IPS-11a (cell line): ENCODE measurements around the gene FOXE3.

Experiments used
- H3K4me3 ChIP-seq: one replicate; pipeline ENCODE4 v1.5.1; 2013; ENCODE audit warnings: low read depth, low read length, control low read depth

FOXE3 gene

DNA sequence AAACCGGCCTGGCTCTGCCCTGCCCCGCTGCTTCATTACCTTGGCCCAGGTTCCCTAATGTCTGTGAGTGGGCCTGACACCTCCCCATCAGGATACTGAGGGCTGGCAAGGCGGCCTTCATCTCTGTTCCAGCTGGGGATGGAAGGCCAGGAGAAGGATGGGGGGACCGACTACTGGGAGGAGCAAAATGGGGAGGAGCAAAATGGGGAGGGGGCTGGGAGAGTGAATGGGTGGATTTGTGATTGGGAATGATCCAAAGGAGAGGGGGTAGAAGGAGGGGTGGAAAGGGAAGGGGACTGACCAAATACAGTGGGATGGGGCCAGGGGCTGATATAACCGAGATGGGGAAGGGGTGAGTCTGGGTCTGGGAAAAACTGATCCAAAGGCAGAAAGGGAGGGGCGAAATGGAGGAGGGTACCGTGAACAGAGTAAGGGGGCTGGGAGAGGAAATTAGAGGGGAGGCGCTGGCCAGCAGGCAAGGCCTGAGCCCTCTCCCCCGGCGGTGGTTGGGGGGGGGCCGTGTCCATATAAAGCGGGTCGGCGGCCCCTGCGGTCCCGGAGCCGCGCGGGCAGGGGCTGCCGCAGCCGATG, at the start of gene FOXE3:
Gene FOXE3, plus strand, starts transcription at position 558 of the 591 bp plus-strand sequence. Its CDS starts 31 bp downstream, at position 589.
- H3K4me3 ChIP-seq = peak within 1 kb of the TSS; percentile 27

DNA sequence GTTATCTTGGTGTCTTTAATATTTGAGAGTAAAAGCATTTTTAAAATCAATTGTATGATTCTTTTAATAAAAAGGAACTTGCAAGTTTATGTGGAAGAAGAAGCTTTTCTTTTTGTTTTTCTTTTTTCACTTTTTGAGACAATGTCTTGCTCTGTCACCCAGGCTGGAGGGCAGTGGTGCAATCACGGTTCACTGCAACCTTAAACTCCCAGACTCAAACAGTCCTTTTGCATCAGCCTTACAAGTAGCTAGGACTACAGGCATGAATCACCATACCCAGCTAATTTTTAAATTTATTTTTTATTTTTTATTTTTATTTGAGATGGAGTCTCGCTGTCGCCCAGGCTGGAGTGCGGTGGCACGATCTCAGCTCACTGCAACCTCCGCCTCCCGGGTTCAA, 48.4 kb upstream of the FOXE3 start:
- H3K4me3 ChIP-seq = no peak overlapping the region

DNA sequence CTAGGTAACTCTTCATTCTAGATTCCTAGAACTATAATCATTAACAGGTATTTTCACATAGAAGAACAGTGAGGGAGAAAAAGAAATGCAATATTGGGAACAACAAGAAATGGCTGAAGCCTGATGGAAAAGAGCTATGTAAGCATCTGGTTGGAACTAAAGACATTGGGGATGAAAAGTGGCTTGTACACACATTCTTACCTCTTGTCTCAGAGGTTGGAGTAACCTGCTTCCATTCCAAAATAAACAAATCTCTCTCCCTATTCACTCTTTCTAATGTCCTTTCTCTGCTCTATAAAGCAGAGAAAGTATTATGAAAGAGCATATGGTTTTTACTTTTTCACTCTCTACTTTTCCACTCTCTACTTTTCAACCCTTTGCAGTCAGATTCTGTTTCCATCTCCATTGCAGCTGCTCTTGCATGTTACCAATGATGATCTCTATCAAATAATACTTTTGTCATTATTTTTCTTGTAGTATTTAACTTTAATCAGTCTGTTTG, 45.0 kb upstream of the FOXE3 start:
- H3K4me3 ChIP-seq = no peak overlapping the region

DNA sequence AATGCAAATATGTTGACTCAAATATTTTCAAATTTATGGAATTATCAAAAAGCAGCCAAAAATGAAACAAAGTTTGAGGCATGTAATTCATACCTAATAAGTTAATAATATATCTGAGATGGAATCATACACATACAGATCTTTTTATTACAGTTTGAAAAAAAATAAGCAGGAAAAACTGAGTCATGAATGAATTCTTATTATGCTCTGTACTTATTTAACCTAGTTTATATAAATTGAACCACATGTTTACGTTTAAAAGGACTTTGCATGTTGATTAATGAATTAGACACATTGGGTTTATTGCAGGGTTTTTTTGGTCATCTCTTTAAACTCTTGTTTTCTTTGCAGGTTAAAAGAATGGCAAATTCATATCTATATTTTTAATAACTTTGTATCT, 41.6 kb upstream of the FOXE3 start:
- H3K4me3 ChIP-seq = no peak overlapping the region

DNA sequence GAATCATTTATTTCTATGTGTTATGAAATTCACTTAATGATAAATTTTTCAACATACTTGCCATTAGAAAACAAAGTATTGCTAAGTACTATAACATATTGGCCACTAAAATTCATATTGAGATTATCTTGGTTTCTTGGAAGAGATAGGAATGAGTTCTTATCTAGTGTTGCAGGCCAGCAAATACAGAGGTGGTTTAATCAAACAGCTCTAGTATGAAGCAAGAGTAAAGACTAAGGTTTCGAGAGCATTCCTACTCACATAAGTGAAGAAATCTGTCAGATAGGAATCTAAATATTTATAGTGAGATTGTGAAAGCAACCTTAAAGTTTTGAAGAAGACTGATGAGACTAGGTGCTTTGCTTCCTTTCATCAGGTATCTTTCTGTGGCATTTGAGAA, 37.9 kb upstream of the FOXE3 start:
- H3K4me3 ChIP-seq = no peak overlapping the region

DNA sequence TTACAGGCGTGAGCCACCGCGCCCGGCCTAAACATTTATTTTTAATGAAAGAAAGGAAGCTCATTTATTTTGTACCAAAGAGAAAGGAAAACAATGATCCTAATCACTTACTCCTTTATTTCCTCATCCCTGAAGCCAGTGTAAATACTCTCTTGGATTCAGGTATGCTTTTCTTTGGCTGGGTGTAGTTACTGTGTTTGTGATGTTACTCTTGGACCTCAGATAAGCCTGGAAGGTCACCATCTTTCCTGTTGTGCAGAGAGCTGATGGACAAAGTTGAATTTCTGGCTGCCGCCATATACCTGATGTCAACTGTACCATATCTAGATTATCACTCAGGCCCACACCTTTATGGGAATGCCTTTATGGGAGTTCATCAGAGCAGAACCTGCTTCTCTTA, 35.4 kb upstream of the FOXE3 start:
- no peak overlapping the region for H3K4me3 ChIP-seq

DNA sequence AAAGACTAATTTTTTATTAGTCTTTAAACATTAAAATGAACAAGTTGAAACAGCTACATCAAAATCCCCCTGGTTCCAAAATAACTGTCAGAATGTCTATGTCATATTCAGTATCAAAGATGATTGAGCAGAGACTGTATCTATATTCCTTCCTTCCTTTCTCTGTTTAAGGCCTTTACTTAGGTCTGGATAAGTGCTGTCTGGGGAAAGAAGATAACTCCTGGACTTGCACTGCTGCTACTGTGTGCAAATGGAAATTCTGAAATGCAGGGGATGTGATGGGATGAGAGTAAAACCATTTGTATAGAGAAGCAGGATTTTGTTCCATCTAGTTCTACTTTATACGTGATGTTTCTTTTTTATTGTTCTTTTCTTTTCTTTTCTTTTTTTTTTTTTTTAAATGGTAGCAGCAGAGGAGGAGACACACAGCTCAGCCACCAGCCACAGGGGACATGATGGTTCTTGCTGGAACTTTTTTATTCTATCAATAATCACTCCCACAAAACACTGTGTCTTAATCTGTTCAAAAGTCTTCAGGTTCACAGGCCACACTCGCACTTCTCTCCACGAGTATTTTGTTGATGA, 33.6 kb upstream of the FOXE3 start:
- no peak overlapping the region for H3K4me3 ChIP-seq

DNA sequence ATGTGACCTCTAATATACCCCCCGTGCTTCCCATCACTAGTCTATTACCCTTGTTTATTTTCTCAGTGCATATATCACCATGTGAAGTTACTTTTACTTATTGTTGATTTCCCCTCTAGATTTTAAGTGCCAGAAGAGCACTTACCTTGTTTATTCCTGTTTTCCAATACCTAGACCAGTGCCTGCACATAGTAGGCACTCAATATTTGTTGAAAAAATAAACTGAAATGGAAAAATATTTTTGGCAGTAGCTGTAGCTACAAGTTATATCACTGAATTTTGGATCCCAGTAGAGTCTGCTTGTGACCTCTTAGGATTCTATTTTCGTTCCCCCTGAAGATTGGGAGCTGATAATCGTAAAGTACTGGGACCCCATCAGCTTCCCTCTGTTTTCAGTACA, 32.0 kb upstream of the FOXE3 start:
- no peak overlapping the region for H3K4me3 ChIP-seq

DNA sequence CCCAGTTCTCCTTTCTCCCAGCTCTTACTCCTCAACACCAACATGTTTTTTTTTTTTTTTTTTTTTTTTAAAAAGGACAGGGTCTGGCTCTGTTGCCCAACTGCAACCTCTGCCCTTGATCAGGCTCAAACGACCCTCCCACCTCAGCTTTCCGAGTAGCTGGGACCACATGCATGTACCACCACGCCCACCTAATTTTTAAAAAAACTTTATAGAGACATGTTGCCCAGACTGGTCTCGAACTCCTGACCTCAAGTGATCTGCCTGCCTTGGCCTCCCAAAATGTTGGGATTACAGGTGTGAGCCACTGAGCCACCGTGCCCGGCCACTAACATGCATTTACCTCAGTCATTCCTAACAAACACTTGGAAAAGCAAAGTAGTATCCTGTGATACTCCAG, 31.1 kb upstream of the FOXE3 start:
- no peak overlapping the region for H3K4me3 ChIP-seq

DNA sequence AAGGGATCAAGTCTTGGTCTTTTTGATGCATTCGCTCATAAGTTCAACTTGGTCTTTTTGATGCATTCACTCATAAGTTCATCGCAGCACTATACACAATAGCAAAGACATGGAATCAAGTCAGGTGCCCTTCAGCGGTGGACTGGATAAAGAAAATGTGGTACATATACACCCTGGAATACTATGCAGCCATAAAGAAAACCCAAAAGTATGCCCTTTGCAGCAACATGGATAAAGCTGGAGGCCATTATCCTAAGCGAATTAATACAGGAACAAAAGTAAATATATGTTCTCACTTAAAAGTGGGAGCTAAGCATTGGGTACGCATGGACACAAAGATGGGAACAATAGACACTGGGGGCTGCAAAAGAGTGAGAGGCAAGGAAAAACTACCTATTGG, 29.8 kb upstream of the FOXE3 start:
- H3K4me3 ChIP-seq = no peak overlapping the region

DNA sequence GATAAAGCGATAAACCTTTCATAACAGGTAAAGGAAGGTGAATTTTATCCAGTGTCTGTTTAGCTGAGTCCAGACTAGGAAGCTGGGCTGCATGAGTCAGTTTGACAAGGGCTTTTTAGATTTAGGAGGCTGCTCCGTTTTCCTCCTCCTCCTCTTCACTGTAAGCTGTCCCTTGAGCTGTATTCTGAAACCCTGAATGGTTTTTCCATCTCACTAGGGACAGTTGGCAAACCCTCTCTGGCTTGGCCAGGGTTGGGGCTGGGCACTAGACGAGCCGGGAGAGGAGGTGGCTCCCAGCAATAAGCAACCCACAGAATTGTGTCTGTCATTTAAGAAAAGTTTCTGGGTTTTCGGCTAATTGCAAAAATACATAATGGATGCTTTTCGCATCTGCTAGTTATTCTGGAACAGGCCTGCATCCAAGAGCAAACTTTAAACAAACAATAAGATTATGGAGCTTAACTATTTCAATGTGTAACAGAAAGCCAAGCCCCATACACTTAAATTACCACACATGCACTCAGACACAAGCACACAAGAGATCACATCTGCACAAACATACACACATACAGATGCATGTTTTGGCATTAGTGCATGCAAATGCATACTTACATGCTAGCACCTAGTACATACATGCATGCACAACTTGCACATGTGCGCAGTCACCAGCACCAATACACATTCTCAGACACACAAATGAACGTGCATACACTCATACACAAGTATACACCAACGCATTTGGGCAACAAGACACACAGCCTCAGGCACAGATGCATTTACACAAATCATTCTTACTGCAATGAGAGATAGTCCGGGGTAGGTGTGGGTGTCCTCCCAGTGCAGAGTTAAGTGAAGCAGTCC, 27.8 kb upstream of the FOXE3 start:
- no peak overlapping the region for H3K4me3 ChIP-seq

DNA sequence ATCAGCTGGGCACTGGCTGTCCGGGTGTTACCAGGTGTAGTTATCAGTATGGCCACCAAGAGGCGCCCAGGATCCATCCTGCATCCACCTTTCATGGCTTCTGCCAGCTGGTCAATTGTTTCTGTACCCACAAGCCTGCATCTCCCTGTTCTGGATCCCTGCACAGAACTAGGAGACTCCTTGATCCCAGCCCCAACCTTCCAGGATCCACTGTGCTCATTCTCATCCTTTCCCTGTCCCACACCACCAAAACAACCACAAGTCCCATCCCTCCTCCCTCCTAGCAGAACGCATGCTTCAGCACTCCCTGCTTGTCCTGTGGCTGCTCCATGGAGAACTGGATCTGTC, 27.2 kb upstream of the FOXE3 start:
- H3K4me3 ChIP-seq = no peak overlapping the region

DNA sequence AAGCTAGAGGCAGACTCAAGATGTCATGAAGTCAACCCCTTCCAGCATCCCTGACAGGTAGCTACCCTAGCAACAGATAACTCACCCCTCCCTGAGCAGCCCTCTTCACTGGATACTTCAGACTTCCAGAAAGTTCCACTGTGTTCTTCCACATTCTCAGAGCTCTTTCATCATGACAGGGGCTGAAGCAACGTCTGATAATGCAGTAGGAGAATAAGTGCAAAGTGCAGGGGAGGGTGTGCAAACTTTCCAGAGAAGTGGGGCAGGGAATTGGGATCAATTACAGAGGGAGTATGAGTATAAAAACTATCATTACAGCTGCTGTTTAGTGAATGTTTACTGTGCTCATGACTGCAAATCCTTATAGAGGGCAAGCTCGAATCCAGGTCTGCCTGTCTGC, 26.4 kb upstream of the FOXE3 start:
- H3K4me3 ChIP-seq = no peak overlapping the region

DNA sequence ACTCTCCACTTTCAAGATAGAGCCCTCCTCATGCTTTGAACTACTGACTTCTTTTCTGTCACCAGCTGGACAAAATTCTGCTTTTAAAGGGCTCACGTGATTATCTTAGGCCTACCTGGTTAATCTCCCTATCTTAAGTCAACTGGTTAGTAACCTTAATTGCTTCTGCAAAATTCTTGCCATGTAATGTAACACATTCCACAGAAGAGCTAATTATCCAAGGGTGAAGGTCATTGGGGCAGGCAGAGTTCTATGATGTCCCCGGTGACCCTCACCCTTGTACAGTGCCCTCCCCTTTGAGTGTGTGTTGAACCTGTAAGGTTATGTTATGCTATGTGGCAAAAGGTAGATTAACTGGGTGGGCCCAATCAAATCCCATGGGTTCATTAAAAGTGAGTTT, 25.2 kb upstream of the FOXE3 start:
- H3K4me3 ChIP-seq = no peak overlapping the region

DNA sequence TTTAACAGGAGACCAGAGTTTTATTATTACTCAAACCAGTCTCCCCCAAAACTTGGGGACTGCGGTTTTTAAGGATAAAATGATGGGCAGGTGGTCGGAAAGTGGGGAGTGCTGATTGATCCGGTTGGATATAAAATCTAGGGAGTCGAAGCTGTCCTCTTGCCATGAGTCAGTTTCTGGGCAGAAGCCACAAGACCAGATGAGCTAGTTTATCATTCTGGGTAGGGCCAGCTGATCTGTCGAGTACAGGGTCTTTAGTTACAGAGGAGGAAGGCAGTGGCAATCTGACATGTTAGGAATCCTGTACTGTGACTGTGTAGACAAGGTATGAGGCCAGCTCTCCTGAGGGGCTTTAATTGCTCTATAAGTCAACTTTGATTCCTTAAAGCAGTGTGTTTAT, 22.9 kb upstream of the FOXE3 start:
- H3K4me3 ChIP-seq = no peak overlapping the region

DNA sequence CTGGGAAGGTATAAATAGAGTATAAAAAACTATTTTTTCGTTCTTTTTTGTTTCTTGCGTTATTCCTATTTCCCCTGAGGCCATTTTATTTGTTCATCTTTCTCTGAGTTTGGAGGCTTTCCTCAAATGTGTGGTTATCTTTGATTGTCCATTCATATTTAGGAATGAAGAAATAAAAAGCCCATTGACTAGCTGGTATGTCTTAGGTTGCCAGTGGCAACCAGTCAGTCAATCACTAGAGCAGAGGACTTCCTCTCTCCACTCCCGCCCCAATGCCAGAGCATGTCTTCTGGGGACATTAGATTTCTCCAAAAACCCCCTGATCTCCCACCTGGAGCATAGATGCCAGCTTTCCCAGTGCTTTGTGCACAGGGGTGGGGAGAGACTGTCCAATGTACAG, 20.7 kb upstream of the FOXE3 start:
- H3K4me3 ChIP-seq = no peak overlapping the region

DNA sequence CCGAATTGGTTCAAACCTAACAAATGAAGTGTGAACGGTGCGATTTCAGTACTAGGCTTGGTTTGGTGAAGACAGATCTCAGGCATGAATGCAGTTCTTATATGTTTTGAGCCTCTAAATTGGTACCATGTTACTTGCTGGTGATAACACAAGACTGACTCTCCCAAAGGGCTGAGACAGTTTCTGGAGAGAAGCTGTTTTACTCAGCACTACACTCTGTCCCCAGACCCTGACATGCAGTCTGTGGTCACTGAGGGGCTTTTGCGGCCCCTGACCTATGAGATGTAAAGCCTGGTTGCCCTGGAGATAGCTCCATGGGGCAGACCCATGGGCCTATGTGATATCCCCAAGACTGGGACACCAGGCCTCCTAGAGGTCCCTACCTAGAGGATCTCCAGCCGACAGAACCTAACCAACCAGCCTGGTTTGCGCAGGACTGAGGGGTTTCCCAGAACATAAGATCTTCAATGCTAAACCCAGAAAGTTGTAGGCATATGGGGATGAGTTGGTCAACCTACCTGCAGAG, 19.4 kb upstream of the FOXE3 start:
- no peak overlapping the region for H3K4me3 ChIP-seq

DNA sequence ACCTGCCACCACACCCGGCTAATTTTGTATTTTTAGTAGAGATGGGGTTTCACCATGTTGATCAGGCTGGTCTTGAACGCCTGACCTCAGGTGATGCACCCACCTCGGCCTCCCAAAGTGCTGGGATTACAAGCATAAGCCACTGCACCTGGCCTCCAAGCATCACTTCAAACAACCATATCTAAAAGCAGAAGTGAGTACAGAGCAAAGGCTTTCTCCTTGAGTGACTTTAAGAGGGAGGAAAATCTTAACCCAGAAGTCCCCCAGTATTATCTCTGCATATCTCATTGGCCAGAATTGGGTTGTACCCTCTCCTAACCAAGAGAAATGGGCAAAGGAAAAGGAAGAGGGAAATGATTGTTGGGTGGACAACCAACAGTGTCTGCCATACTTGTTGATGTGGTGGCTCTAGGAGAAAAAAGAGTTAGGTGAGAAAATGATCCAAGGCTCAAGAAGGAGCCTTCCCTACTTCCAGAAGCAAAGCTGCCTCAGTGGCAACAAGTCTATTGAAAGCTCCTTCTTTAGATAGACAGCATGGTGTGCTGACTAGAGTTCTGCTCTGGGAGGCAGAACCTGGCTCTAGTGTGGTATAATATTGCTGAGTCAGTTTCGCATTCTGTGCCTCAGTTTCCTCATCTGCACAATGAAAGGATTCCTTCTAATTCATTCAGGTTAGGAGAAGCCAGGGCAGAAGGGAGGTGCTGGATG, 16.8 kb upstream of the FOXE3 start:
- no peak overlapping the region for H3K4me3 ChIP-seq

DNA sequence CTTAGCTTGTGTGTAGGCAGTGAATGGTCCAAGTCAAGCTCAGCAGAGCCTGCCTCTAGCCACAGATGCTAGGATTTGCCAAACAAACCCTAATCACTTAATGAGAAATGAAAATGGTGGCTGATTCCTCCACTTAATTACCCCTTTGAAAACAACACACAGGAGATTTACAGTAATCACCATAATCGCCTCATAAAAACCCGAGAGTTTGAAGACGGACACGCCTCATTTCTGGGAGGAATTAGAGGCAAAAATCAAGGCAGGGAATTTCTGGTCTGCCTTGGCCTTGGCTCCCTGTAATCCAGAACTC, 16.3 kb upstream of the FOXE3 start:
- no peak overlapping the region for H3K4me3 ChIP-seq

DNA sequence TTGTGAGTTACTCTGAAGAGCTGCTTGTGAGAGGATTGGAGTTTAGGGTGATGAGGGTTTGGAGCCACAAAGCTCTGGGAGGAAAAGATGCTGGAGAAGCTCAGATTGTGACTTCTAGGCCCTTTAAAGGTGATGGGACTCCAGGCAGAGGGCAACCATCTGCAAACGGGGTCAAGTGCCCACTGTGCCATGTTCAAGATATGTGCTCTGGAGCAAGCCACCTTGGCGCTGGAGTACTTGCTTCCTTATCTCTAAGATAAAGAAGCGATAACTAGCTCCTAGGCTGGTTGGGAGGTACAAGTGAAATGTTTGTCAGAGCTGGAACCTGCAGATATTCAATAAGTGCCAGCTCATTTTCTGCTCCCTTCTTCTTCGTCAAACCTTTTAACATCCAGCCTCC, 14.3 kb upstream of the FOXE3 start:
- no peak overlapping the region for H3K4me3 ChIP-seq

DNA sequence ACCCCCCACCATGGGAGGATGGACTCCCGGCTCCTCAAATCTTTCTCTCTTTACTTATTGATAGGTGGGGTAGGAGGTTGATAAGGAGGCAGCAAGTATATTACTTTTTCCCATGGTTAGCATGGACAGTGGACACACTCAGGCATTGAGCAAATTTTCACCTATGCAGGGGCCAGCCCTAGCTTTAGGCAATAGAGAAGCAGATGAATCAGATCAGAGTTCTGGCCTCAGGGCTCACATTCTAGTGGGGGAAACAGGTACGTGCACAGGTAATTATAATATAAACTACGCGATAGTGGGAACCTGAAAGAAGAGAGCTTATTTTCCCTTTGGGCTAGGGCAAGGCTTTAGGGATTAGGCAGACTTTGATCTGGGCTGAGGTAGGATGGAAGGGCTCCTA, 13.5 kb upstream of the FOXE3 start:
- no peak overlapping the region for H3K4me3 ChIP-seq
